ENCODE measurements around the gene ITGA5. TPM values are rescaled to one million over a fixed set of nuclear protein-coding genes. Genes with fewer than 3 reads are reported as not detected.

ITGA5 gene
- total RNA-seq, 1 donor from 2014 or later, result 116 TPM

DNA sequence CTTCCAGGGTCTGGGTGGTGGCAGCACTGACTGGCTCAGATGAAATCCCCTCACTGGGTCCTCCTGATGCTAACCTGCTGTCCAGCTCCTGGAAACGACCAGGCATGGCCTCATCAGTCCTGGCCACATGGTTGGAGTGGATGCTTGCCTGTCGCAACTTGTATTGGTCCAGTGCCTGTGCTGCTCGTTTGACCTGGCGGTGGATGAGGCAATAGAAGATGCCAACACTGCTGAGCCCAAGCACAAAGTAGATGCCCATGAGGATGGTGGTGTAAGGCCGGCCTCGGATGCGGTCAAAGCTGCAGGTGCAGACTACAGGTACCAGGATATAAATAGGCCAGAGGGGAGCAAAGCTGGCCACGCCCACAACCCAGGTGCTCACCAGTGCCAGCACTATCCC is 56.0 kb downstream of the ITGA5 start:
- TF ChIP-seq CTCF (conservative IDR thresholded peaks at IDR 0.05; ENCODE audit: low read depth, low read length), result no peak
- H3K4me3 ChIP-seq (ENCODE audit: low read depth, low read length), result no peak overlapping the region
- DNase-seq (ENCODE audit: low read depth), result no peak

DNA sequence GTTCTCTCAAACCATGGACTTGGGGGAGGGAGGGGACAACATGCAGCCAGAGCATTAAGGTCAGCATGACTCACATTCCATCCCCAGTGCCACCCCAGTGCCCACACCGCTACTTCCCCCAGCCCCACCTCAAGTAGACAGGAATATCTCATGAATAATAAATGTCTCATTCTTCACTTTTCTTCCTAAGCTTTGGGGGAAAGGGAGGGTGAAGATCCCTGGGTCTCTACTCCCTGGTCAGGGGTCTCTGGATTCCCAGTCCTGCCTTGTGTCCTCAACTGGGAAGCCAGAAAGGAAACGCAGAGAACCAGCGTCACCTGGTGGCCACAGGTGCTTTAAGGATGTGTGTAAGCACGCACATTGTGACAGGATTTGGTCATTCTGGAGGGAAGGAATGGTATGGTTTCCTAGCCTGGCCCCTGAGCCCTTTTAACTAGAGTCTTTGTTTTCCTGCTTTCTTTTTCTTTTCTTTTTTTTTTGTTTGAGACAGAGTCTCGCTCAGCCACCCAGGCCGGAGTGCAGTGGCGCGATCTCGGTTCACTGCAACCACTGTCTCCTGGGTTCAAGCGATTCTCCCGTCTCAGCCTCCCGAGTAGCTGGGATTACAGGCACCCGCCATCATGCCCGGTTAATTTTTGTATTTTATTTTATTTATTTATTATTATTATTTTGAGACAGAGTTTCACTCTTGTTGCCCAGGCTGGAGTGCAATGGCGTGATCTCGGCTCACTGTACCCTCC is 58.2 kb downstream of the ITGA5 start:
- H3K4me3 ChIP-seq (ENCODE audit: low read depth, low read length), result no peak overlapping the region
- DNase-seq (ENCODE audit: low read depth), result peak; percentile 41
- TF ChIP-seq CTCF (conservative IDR thresholded peaks at IDR 0.05; ENCODE audit: low read depth, low read length), result peak; percentile 97

GRCh38 chr12:54359762-54360351 is 59.2 kb downstream of the ITGA5 start:
- peak overlapping the region; percentile 94 for H3K4me3 ChIP-seq (ENCODE audit: low read depth, low read length)
- no peak for DNase-seq (ENCODE audit: low read depth)
- TF ChIP-seq CTCF (conservative IDR thresholded peaks at IDR 0.05; ENCODE audit: low read depth, low read length), result no peak

DNA sequence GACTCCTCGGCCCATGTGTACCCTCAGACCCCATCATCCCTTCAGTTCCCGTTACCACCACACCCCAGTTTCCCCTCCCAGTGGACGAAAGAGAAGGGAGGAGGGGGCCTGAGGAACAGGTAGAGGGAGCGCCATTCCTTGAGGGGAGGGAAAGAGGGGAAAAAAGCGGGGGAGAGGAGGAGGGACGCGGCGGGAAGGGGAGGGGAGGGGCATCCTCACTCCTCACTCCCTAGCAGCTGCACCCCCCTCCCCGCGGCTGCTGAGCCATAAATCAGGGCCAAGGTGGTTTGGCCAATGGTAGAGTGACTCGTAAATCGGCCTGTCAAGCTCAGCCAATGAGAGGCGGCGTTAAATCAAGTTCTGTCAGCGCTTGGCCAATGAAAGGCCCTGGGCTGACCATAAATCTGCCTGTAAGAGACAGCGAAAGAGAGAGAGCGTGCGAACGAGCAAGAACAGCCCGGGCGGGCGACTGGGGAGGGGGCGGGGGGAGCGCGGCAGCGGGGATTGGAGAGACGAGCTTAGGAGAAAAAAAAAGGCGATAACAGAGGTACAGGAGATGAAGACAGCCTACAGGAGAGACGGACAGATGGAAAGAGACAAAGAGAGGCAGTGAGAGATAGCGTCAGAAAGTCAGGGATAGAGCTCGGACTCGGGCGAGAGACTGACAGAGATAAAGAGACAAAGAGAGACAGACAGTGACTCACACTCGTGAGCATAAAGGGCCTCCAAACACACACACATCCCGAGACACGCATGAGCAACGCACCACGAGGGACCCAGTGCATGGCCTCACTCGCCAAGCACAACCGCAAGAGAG is 59.9 kb downstream of the ITGA5 start:
- peak; percentile 95 for DNase-seq (ENCODE audit: low read depth)
- no peak for TF ChIP-seq CTCF (conservative IDR thresholded peaks at IDR 0.05; ENCODE audit: low read depth, low read length)
- peak overlapping the region; percentile 94 for H3K4me3 ChIP-seq (ENCODE audit: low read depth, low read length)

DNA sequence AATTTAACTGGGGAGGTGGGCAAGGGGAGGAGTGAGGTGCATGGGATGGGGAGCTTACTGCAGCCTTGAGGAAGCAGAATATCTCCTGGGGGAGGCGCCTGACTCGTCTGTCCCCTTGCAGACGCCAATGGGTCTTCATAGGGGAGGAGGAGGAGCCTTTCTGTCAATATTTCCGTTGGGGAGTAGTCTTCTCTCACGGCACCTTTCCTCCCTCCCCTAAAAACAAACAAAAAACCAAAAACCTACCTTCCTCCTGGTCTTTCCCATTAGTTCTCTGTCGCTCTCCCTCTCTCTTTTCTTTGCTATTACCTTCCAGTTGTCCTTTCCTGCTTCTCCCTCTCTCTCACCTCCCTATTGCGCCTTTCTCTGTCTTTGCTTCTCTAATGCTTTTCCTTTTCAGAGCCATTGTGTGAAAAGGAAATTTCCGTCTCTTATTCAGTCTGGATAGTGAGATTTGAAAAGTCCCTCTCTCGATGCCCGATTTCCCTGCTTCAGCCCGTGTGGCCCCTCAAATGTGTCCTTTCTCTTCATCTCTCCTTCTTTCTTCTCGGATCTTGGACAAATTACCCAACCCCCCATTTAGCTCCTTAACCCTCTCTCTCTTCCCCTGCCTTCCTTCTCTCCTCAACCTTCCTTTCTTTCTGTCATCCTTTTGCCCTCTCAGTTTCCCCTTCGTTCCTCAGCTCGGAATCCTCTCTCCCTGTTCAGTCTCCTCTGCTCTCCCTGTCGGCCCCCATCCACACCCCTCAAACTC is 60.7 kb downstream of the ITGA5 start:
- no peak for TF ChIP-seq CTCF (conservative IDR thresholded peaks at IDR 0.05; ENCODE audit: low read depth, low read length)
- DNase-seq (ENCODE audit: low read depth), result no peak
- peak overlapping the region; percentile 94 for H3K4me3 ChIP-seq (ENCODE audit: low read depth, low read length)

DNA sequence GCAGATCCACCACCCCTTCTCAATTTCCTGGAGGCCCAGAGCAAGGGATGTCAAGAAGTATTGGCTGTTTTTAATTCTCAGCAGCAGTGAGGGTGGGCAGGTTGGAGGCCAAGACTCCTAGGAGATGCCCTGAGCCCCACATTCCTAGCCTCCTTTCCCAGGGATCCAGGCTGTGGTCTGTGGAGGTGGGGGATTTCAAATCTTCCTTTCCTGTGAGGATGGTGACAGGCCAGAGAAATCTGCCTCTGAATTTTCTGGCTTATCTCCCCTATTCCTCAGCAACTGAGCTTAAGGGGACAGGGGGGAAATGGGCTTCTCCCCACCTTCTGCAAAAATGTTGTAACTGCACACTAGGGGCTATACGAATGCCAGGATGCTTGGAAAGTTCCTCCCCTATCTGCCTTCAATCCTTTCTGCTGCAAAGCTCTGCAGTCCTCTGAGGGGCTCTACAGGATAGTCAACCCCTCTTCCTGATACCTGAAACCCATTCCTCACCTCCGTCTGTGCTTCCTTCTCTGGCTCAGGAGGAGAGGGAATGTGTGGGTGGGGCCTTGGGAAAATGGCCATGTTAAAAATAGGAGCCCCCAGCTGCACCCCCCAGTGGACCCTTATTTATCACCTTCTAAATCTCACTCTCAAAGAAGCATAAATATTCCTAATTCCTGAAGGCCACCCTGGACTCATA is 61.4 kb downstream of the ITGA5 start:
- no peak for TF ChIP-seq CTCF (conservative IDR thresholded peaks at IDR 0.05; ENCODE audit: low read depth, low read length)
- H3K4me3 ChIP-seq (ENCODE audit: low read depth, low read length), result no peak overlapping the region
- DNase-seq (ENCODE audit: low read depth), result no peak
